ENCODE results near the gene NOTUM. TPM values are rescaled to one million over a fixed set of nuclear protein-coding genes. Genes with fewer than 3 reads are reported as not detected.

NOTUM gene
- total and polyA plus RNA-seq, 2 of the 4 experiments (the other 2 are of a cell fraction), result 0.05 TPM; not detected in 1

GRCh38 chr17:81941484-81942166 is 19.4 kb downstream of the NOTUM start:
- Histone ChIP-seq H2AK5ac (ENCODE audit: low read depth, low read length) (no peak overlapping the region), H3K56ac (ENCODE audit: extremely low read depth, insufficient read depth, low read length) (no peak overlapping the region), H3K27me3 (ENCODE audit: control insufficient read depth, insufficient read depth, low read length) (peaks cover 25% of the 10 kb centered on the region), H2BK20ac (ENCODE audit: low read depth, low read length) (no peak overlapping the region), H2AFZ (replicated peaks; ENCODE audit: low read length, poor library complexity) (peak overlapping the region; percentile 3), H3K9ac (ENCODE audit: low read depth, low read length) (no peak overlapping the region), H3K79me1 (ENCODE audit: low read depth in 1 of 2, low read length in 2 of 2) (peaks cover 2 to 4% of the 10 kb centered on the region in 2 experiments; a peak in 3 of 4 replicates), H4K20me1 (ENCODE audit: insufficient read depth, low read length) (no peaks in the 10 kb centered on the region; the same call in 1 of the 2 replicates), H3K27ac (ENCODE audit: insufficient read depth, low read length) (no peak overlapping the region), H3K9me3 (ENCODE audit: control insufficient read depth, insufficient read depth, low read length) (no peaks in the 10 kb centered on the region), H2AK9ac (replicated peaks; ENCODE audit: low read depth, low read length, poor library complexity) (no peak overlapping the region), H2BK120ac (ENCODE audit: low read depth, low read length) (no peak overlapping the region), H3K18ac (ENCODE audit: low read depth, low read length) (no peak overlapping the region), H2BK5ac (ENCODE audit: low read depth, low read length, poor library complexity, severe bottlenecking) (no peak overlapping the region), H3K4me3 (ENCODE audit: insufficient read depth, low read depth, low read length) (no peak overlapping the region), H3K4ac (ENCODE audit: low read depth, low read length) (no peak overlapping the region), H4K8ac (ENCODE audit: low read depth in 2 of 2, low read length in 2 of 2) (no peak overlapping the region), H3K23ac (ENCODE audit: low read depth, low read length) (no peak overlapping the region), H2BK15ac (ENCODE audit: low read depth, low read length) (no peak overlapping the region), H3K14ac (replicated peaks; ENCODE audit: low read depth, low read length) (no peak overlapping the region), H3K36me3 (ENCODE audit: control insufficient read depth, insufficient read depth, low read length) (no peaks in the 10 kb centered on the region), H3K4me1 (ENCODE audit: control insufficient read depth, insufficient read depth, low read length) (no peaks in the 10 kb centered on the region), H3K4me2 (ENCODE audit: low read depth, low read length) (no peak overlapping the region), H3K9me1 (ENCODE audit: insufficient read depth, low read length) (no peaks in the 10 kb centered on the region), H4K91ac (ENCODE audit: insufficient read depth, low read depth, low read length) (no peak overlapping the region), H4K5ac (ENCODE audit: low read depth, low read length) (no peak overlapping the region)
- ChIA-PET POLR2A (ENCODE audit: unreplicated experiment) (no interaction called here), CTCF (no interaction called here)
- no TSS peak for BruUV-seq (replicated peaks)
- in situ Hi-C loops (cut with MboI; ENCODE audit: low sequenced_read_pairs), result no loop called here
- TF ChIP-seq CEBPB (IDR thresholded peaks at IDR 0.05; ENCODE audit: low read depth, low read length), result no peak
- no peak for DNase-seq
- 49% methylated on average over 23 of the region's 30 CpGs; no CpG with 5 or more reads in 1 of the 2 experiments for WGBS, 2 experiments (ENCODE audit: extremely low coverage in 2 of 2, insufficient read length in 1 of 2)
- intact Hi-C loops (cut with micrococcal nuclease), result no loop called here
- no peak for ATAC-seq (ENCODE audit: low read depth)
- dilution Hi-C loops (cut with HindIII; ENCODE audit: low sequenced_read_pairs, unreplicated experiment), result no loop called here
